ENCODE measurements around the gene CD37.

GRCh38 chr19:49337267-49338022 lies 2.2 kb downstream of the CD37 start:
- no peak for TF ChIP-seq POLR2A (IDR thresholded peaks at IDR 0.05)
- TF ChIP-seq CTCF (IDR thresholded peaks at IDR 0.05): no peak
- no peak for TF ChIP-seq EP300 (IDR thresholded peaks at IDR 0.05)

Data from ovary (tissue), 3 donors.